LNCAP (cell line): Measurements from ENCODE around the gene CBLL1.

Experiments used
- CTCF ChIP-seq: fragments of 450-650 bp; IDR thresholded peaks from 2 replicates; pipeline ENCODE4 v1.5.1; 2017; ENCODE audit warnings: mild to moderate bottlenecking

The CBLL1 gene, protein sequence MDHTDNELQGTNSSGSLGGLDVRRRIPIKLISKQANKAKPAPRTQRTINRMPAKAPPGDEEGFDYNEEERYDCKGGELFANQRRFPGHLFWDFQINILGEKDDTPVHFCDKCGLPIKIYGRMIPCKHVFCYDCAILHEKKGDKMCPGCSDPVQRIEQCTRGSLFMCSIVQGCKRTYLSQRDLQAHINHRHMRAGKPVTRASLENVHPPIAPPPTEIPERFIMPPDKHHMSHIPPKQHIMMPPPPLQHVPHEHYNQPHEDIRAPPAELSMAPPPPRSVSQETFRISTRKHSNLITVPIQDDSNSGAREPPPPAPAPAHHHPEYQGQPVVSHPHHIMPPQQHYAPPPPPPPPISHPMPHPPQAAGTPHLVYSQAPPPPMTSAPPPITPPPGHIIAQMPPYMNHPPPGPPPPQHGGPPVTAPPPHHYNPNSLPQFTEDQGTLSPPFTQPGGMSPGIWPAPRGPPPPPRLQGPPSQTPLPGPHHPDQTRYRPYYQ

GRCh38 chr7:107743567-107744344 is at the start of gene CBLL1:
CBLL1 (plus strand) TSS chr7:107744142; CDS start chr7:107744164, 22 bp downstream.
- TF ChIP-seq CTCF: peak; percentile 77; the same call in 1 of the 2 replicates

- no peak for TF ChIP-seq CTCF
Observed at GRCh38 chr7:107694386-107694785, 49.6 kb upstream of the CBLL1 start.

DNA sequence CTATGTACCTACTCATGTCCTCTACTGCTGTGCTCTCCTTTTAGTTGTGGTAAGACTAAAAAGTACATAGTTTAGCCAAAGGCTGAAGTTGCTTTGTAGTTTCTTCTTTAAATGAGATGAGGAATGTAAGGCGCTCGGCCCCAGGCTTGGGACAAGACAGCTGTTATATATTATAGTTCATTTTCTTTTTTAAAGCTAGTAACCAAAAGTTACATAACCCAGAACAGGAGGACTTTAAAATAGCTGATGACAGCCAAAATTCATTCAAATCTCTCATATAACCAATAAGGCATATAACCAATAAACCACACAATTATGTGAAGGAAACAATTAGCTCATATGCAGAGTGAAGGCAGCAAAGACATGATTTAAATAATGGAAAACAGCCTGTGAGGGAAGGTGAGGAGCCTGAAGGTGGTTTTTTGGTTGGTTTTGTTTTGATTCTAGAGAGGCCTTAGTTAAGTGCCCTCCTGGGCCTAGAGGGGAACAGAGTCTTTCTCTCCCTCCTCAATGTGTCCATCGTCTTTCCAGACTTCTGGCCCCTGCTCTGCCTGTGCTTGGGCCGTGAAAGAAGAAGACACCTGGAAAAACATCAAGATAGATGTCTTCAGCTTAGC is 47.5 kb upstream of the CBLL1 start:
- no peak for TF ChIP-seq CTCF

DNA sequence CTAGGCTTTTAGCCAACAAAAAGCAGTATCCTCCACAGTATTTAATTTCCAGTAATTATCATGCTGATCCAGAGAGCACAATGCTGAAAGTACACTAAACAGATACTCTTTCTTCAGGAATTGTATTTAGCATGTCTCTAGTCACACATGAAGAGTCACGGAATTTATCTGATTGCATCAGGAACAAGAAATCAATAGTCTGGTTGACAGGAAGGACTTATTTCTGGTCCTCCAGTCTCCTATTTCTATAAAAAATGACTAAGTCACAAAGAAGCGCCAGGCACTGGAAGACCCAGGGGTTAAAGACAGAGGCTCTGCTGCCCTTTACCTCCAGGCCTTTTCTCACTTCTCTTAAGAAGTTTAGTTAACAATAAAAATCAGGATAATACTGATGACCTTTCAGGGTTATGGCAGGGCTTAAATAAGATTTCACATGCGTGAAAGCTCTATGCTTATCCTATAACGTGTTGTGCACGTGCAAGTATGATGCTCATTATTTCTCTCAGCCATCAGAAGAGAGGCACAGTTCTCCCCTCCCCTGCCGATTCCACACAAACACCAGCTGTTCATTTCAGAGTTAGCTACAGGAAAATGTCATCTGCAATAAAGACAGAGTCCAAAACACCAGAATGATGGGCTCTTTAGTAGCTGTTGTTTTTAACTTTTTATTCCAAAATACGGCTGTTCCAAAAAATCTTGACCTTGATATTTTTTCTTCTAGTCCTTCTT is 46.5 kb upstream of the CBLL1 start:
- TF ChIP-seq CTCF: no peak

- no peak for TF ChIP-seq CTCF
Observed at GRCh38 chr7:107700570-107700969, 43.4 kb upstream of the CBLL1 start.

DNA sequence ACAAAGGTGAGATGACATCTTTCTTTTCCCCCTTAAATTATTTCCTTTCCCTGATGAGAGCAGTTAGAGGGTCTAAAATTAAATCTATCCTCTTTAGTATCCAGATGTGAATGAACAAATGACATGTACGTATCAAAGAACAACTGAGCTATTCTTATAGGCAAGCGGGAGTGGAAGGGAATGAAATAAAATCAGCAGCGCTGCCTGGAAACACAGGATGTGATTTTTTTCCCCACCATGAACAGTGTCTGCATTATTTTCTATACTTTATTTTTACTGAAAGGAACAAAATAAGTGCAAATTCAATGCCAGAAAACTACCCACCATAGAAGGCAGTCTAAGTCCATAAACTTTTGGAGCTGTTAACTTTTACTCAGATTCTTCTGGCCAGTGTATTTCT is 42.8 kb upstream of the CBLL1 start:
- no peak for TF ChIP-seq CTCF

- TF ChIP-seq CTCF: no peak
Observed at GRCh38 chr7:107703219-107703618, 40.7 kb upstream of the CBLL1 start.
